Activated CD4-positive, alpha-beta memory T cell treated with anti-CD3 and anti-CD28 coated beads for 36 hours (primary cell): ENCODE data around the gene PATL2. TPM values are rescaled to one million over a fixed set of nuclear protein-coding genes. Genes with fewer than 3 reads are reported as not detected.
"Not testable (repeated sequence)": the region's sequence is repeated elsewhere in the genome, so short reads cannot be mapped to it uniquely, and the experiment has no call there.

ENCODE experiments used
- CTCF ChIA-PET: fragments of 350-600 bp; sonication (Branson Sonifier 250); formaldehyde crosslinking; loops from one replicate; lab custom pipeline; 2021; ENCODE audit warnings: antibody characterized with exemption, inconsistent platforms; lab: Charles Lee
- POLR2A ChIA-PET: fragments of 350-600 bp; sonication (Branson Sonifier 250); formaldehyde crosslinking; loops from one replicate; lab custom pipeline; 2021; ENCODE audit warnings: antibody characterized with exemption; lab: Charles Lee
- DNase-seq: peaks from one replicate; pipeline ENCODE4 v3.0.0-alpha.2; 2020
- H3K27ac Mint-ChIP-seq: one replicate; pipeline ENCODE4 v1.8.0; 2021; ENCODE audit warnings: mixed read lengths
- H3K27me3 Mint-ChIP-seq: one replicate; pipeline ENCODE4 v1.8.0; 2021; ENCODE audit warnings: mixed read lengths
- H3K36me3 Mint-ChIP-seq: one replicate; pipeline ENCODE4 v1.8.0; 2021; ENCODE audit warnings: mixed read lengths
- H3K4me1 Mint-ChIP-seq: one replicate; pipeline ENCODE4 v1.8.0; 2021; ENCODE audit warnings: low read depth, mixed read lengths
- H3K4me3 Mint-ChIP-seq: one replicate; pipeline ENCODE4 v1.8.0; 2021; ENCODE audit warnings: mild to moderate bottlenecking, mixed read lengths
- H3K9me3 Mint-ChIP-seq: one replicate; pipeline ENCODE4 v1.8.0; 2021; ENCODE audit warnings: mixed read lengths
- intact Hi-C: fragments of 100-400 bp; cut with micrococcal nuclease; formaldehyde crosslinking; loops from one replicate; pipeline ENCODE4 v1.15.1; 2023
- total RNA-seq, 2 experiments: library from RNA; stranded (reverse); gene quantifications; one replicate each; pipeline ENCODE4 v1.2.3, GENCODE V29; 2021

PATL2 gene
- 10 to 100 TPM; 16.5 to 17.2 TPM for total RNA-seq

DNA sequence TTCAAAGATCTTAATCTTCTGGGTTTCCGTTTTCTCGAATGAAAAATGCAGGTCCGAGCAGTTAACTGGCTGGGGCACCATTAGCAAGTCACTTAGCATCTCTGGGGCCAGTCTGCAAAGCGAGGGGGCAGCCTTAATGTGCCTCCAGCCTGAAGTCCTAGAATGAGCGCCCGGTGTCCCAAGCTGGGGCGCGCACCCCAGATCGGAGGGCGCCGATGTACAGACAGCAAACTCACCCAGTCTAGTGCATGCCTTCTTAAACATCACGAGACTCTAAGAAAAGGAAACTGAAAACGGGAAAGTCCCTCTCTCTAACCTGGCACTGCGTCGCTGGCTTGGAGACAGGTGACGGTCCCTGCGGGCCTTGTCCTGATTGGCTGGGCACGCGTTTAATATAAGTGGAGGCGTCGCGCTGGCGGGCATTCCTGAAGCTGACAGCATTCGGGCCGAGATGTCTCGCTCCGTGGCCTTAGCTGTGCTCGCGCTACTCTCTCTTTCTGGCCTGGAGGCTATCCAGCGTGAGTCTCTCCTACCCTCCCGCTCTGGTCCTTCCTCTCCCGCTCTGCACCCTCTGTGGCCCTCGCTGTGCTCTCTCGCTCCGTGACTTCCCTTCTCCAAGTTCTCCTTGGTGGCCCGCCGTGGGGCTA, at the start of gene PATL2, which contains the start of gene B2M:
Gene PATL2, minus strand, starts transcription at position 228 of the 647 bp plus-strand sequence. CDS start 34,833 bp downstream, outside the sequence.
Gene B2M, plus strand, starts transcription at position 422 of the 647 bp plus-strand sequence. Its CDS starts 30 bp downstream, at position 452.
- peaks cover 38% of the 10 kb centered on the region for H3K4me1 Mint-ChIP-seq
- peaks cover 69% of the 10 kb centered on the region for H3K36me3 Mint-ChIP-seq
- H3K9me3 Mint-ChIP-seq = peaks cover 3% of the 10 kb centered on the region
- peak within 1 kb of the TSS; percentile 100 for H3K27ac Mint-ChIP-seq
- ChIA-PET CTCF (interaction anchor here (0.6 to 16.5 kb wide), 21 partner anchors 10 to 284 kb away, joined by 3 to 312 read pairs (median 5); partner anchors contain the start of genes SPG11 and TRIM69), POLR2A (interaction anchor here (0.7 to 18.2 kb wide), 19 partner anchors 15 to 300 kb away, joined by 3 to 1161 read pairs (median 7); partner anchors contain the start of genes SPG11 and TRIM69)
- peak; percentile 96 for DNase-seq
- peak within 1 kb of the TSS; percentile 88 for H3K4me3 Mint-ChIP-seq
- intact Hi-C loops = loop anchor here (1.0 to 2.0 kb wide), 7 partner anchors 8 to 165 kb away; partner anchors contain the start of genes SPG11 and TRIM69
- H3K27me3 Mint-ChIP-seq = peaks cover 5% of the 10 kb centered on the region

- Mint-ChIP-seq H3K4me1 (peaks cover 34% of the 10 kb centered on the region), H3K27ac (no peak overlapping the region), H3K36me3 (peaks cover 50% of the 10 kb centered on the region), H3K9me3 (peaks cover 17% of the 10 kb centered on the region), H3K4me3 (no peak overlapping the region), H3K27me3 (no peaks in the 10 kb centered on the region)
- ChIA-PET CTCF (interaction anchor here (1.1 kb wide), 1 partner anchor 425 kb away, joined by 3 read pairs; no protein-coding TSS in a partner anchor), POLR2A (interaction anchor here (0.6 kb wide), 1 partner anchor 252 kb away, joined by 4 read pairs; no protein-coding TSS in a partner anchor)
- DNase-seq = no peak
- intact Hi-C loops = loop anchor here (10.0 kb wide), 1 partner anchor 449 kb away; no protein-coding TSS in a partner anchor
These were observed 42.2 kb upstream of the PATL2 start for GRCh38 chr15:44753345-44753744.

GRCh38 chr15:44743454-44743853, 32.3 kb upstream of the PATL2 start:
- H3K4me3 Mint-ChIP-seq, CTCF ChIA-PET, DNase-seq, intact Hi-C loops, H3K27ac Mint-ChIP-seq, POLR2A ChIA-PET, H3K27me3 Mint-ChIP-seq: not testable (repeated sequence)
- Mint-ChIP-seq H3K9me3 (peaks cover 31% of the 10 kb centered on the region), H3K36me3 (peaks cover 23% of the 10 kb centered on the region), H3K4me1 (peaks cover 25% of the 10 kb centered on the region)

DNA sequence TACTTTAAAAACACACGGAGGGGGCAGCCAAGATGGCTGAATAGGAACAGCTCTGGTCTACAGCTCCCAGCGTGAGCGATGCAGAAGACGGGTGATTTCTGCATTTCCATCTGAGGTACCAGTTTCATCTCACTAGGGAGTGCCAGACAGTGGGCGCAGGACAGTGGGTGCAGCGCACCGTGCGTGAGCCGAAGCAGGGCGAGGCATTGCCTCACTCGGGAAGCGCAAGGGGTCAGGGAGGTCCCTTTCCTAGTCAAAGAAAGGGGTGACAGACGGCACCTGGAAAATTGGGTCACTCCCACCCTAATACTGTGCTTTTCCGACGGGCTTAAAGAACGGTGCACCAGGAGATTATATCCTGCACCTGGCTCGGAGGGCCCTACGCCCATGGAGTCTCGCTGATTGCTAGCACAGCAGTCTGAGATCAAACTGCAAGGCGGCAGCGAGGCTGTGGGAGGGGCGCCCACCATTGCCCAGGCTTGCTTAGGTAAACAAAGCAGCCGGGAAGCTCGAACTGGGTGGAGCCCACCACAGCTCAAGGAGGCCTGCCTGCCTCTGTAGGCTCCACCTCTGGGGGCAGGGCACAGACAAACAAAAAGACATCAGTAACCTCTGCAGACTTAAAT, 28.2 kb upstream of the PATL2 start:
- Mint-ChIP-seq H3K36me3 (peaks cover 15% of the 10 kb centered on the region), H3K4me1 (peaks cover 39% of the 10 kb centered on the region), H3K9me3 (peaks cover 12% of the 10 kb centered on the region)
- H3K27ac Mint-ChIP-seq, H3K27me3 Mint-ChIP-seq, DNase-seq, H3K4me3 Mint-ChIP-seq: not testable (repeated sequence)
- intact Hi-C loops = loop anchor here (2.0 kb wide), 1 partner anchor 161 kb away; no protein-coding TSS in a partner anchor
- POLR2A ChIA-PET = interaction anchor here (6.9 to 21.9 kb wide), 2 partner anchors 26 to 74 kb away, joined by 135 to 1161 read pairs; partner anchors contain the start of genes B2M, PATL2 and SPG11
- CTCF ChIA-PET = interaction anchor here (0.8 to 7.6 kb wide), 30 partner anchors 8 to 202 kb away, joined by 3 to 209 read pairs (median 6); partner anchors contain the start of genes B2M, PATL2 and SPG11

DNA sequence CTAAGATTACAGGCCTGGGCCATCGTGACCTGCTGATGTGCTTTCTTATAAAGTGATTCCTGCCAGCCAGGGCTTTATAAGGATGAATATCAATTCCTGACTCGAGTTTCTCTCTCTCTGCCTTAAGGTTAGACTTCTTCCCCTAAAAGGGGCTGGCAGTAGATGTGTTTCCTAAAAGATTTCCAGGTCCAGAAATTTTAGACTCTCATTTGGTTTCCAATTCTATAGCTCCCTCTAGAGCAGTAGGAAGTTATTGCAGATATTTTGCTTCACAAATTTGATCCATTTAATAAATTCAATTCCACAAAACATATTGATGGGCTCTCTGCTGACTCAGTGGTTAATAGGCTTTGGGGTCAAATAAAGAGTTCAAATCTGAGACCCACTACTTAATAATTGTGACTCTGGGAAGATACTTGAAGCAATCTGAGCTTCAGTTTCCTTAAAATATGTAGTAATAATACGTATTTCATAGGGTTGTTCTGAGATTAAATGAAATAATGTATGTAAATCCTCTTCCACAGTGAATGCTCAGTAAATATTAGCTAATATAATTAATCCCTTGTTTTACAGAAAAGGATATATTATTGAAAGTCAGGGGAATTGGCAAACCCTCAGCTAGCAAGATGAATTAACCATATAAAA, 27.3 kb upstream of the PATL2 start:
- ChIA-PET CTCF (interaction anchor here (0.7 to 7.6 kb wide), 38 partner anchors 8 to 309 kb away, joined by 3 to 209 read pairs (median 5); partner anchors contain the start of genes B2M, PATL2 and SPG11), POLR2A (interaction anchor here (1.2 to 21.9 kb wide), 4 partner anchors 11 to 74 kb away, joined by 3 to 1161 read pairs (median 109); partner anchors contain the start of genes B2M, PATL2 and SPG11)
- intact Hi-C loops = loop anchor here (1.0 to 2.0 kb wide), 2 partner anchors 145 to 160 kb away; no protein-coding TSS in a partner anchor
- Mint-ChIP-seq H3K36me3 (peaks cover 19% of the 10 kb centered on the region), H3K27ac (peak overlapping the region; percentile 72), H3K4me3 (peak overlapping the region; percentile 64), H3K27me3 (no peaks in the 10 kb centered on the region), H3K9me3 (peaks cover 10% of the 10 kb centered on the region), H3K4me1 (peaks cover 46% of the 10 kb centered on the region)
- DNase-seq = no peak

- peaks cover 62% of the 10 kb centered on the region for H3K4me1 Mint-ChIP-seq
- peaks cover 32% of the 10 kb centered on the region for H3K36me3 Mint-ChIP-seq
- POLR2A ChIA-PET = interaction anchor here (0.6 to 21.9 kb wide), 15 partner anchors 9 to 207 kb away, joined by 3 to 1161 read pairs (median 4); partner anchors contain the start of genes B2M, PATL2 and SPG11
- no peak for DNase-seq
- peak within 1 kb of the TSS; percentile 96 for H3K27ac Mint-ChIP-seq
- intact Hi-C loops = loop anchor here (1.0 to 2.0 kb wide), 2 partner anchors 8 to 25 kb away; partner anchors contain the start of genes B2M and PATL2
- peak within 1 kb of the TSS; percentile 81 for H3K4me3 Mint-ChIP-seq
- CTCF ChIA-PET = interaction anchor here (0.6 to 7.6 kb wide), 25 partner anchors 9 to 190 kb away, joined by 3 to 209 read pairs (median 5); partner anchors contain the start of genes B2M, PATL2 and SPG11
- no peaks in the 10 kb centered on the region for H3K27me3 Mint-ChIP-seq
- peaks cover 1% of the 10 kb centered on the region for H3K9me3 Mint-ChIP-seq
These were observed 25.1 kb upstream of the PATL2 start, which contains the start of gene TRIM69 for GRCh38 chr15:44736181-44736765. Gene TRIM69 (plus strand): TSS chr15:44736528. CDS start chr15:44736705, 177 bp downstream.

DNA sequence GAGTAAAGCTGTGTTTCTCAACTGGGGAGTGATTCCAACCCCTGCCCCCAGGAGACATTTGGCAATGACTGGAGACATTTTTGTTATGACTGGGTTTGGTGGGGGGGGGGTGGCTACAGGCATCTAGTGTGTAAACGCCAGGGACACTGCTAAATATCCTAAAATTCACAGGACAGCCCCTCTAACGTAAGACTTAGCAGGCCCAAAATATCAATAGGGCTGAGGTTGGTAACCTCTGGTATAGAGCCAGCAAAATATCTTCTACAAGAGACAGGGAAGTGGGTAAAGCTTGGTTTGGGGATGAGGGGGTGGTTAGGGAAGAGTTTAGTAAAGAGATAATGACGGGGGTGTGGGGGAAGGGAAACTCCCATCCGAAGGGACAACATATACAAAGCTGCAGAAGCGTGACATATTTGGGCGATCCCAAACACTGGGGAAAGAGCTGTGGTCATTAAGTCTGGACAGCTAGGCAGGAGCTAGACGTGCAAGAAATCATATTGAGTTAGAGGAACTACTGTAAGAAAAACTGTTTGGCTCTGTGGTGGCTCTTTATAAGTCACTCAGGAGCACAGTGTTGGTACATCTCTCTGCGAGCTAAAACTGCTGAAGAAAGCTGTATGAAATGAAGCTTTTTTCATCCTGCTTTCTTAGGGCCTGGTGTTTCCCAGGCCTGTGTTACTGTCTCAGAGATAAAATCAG, 24.5 kb upstream of the PATL2 start:
- DNase-seq = peak; percentile 82

GRCh38 chr15:44734839-44735481, 23.8 kb upstream of the PATL2 start:
- no peak for DNase-seq
- CTCF ChIA-PET = interaction anchor here (0.6 to 7.6 kb wide), 13 partner anchors 8 to 156 kb away, joined by 3 to 209 read pairs (median 33); partner anchors contain the start of genes B2M, PATL2 and SPG11
- intact Hi-C loops = loop anchor here (1.0 to 2.0 kb wide), 2 partner anchors 16 to 72 kb away; partner anchors contain the start of gene SPG11
- H3K27me3 Mint-ChIP-seq = no peaks in the 10 kb centered on the region
- peaks cover 63% of the 10 kb centered on the region for H3K4me1 Mint-ChIP-seq
- H3K36me3 Mint-ChIP-seq = peaks cover 34% of the 10 kb centered on the region
- H3K4me3 Mint-ChIP-seq = peak overlapping the region; percentile 81
- H3K27ac Mint-ChIP-seq = peak overlapping the region; percentile 96
- POLR2A ChIA-PET = interaction anchor here (0.6 to 21.9 kb wide), 8 partner anchors 7 to 433 kb away, joined by 3 to 1161 read pairs (median 16); partner anchors contain the start of genes B2M, PATL2 and SPG11
- no peaks in the 10 kb centered on the region for H3K9me3 Mint-ChIP-seq

More for the DNA sequence above, 24.5 kb upstream of the PATL2 start:
- CTCF ChIA-PET = interaction anchor here (0.6 to 7.6 kb wide), 20 partner anchors 9 to 190 kb away, joined by 3 to 209 read pairs (median 8); partner anchors contain the start of genes B2M, PATL2 and SPG11
- POLR2A ChIA-PET = interaction anchor here (0.6 to 21.9 kb wide), 17 partner anchors 8 to 434 kb away, joined by 3 to 1161 read pairs (median 4); partner anchors contain the start of genes B2M, PATL2 and SPG11
- Mint-ChIP-seq H3K27ac (peak overlapping the region; percentile 96), H3K4me3 (peak overlapping the region; percentile 81), H3K9me3 (no peaks in the 10 kb centered on the region), H3K4me1 (peaks cover 63% of the 10 kb centered on the region), H3K27me3 (no peaks in the 10 kb centered on the region), H3K36me3 (peaks cover 34% of the 10 kb centered on the region)
- intact Hi-C loops = loop anchor here (1.0 to 2.0 kb wide), 4 partner anchors 7 to 72 kb away; partner anchors contain the start of genes B2M, PATL2 and SPG11

GRCh38 chr15:44729408-44730127, 18.4 kb upstream of the PATL2 start:
- Mint-ChIP-seq H3K4me1 (peaks cover 63% of the 10 kb centered on the region), H3K4me3 (peak overlapping the region; percentile 100), H3K36me3 (peaks cover 47% of the 10 kb centered on the region), H3K27ac (peak overlapping the region; percentile 100), H3K9me3 (no peaks in the 10 kb centered on the region), H3K27me3 (no peaks in the 10 kb centered on the region)
- CTCF ChIA-PET = interaction anchor here (0.6 to 8.4 kb wide), 11 partner anchors 9 to 652 kb away, joined by 3 to 155 read pairs (median 4); partner anchors contain the start of genes B2M, PATL2 and SPG11
- POLR2A ChIA-PET = interaction anchor here (1.0 to 21.9 kb wide), 11 partner anchors 7 to 905 kb away, joined by 3 to 1161 read pairs (median 6); partner anchors contain the start of genes B2M, MFAP1, PATL2 and SPG11
- DNase-seq = peak; percentile 64
- intact Hi-C loops = loop anchor here (5.0 to 10.0 kb wide), 5 partner anchors 153 to 905 kb away; partner anchors contain the start of genes CTDSPL2, EIF3J, MFAP1 and WDR76
